Thoracic aorta (tissue), 2 donors: Measurements from ENCODE around the gene DLL1. TPM values are rescaled to one million over a fixed set of nuclear protein-coding genes. Genes with fewer than 3 reads are reported as not detected.

Experiments used
- ATAC-seq: fragments of 150-250 bp; one replicate; pipeline ENCODE4 v1.8.0; 2017; ENCODE audit warnings: low read depth; ENCODE audit not compliant: insufficient number of reproducible peaks, low FRiP score
- DNase-seq: peaks from one replicate; pipeline ENCODE4 v3.0.0-alpha.2; 2020; ENCODE audit warnings: low spot score
- H3K27ac ChIP-seq, 2 donors: fragments of 200-600 bp; sonication (generic); 1 replicate in 1 of 2; 2 replicates in 1 of 2; pipeline ENCODE4 v1.5.1; 2016; ENCODE audit warnings: mild to moderate bottlenecking in 2 of 2, moderate library complexity in 2 of 2
- H3K27me3 ChIP-seq: fragments of 200-600 bp; sonication (generic); replicated peaks from 2 replicates; pipeline ENCODE4 v1.6.0; 2016; ENCODE audit warnings: mild to moderate bottlenecking; ENCODE audit not compliant: insufficient read depth
- H3K36me3 ChIP-seq: fragments of 200-600 bp; sonication (generic); one replicate; pipeline ENCODE4 v1.5.1; 2016
- H3K4me1 ChIP-seq, 2 donors: fragments of 200-600 bp; sonication (generic); 1 replicate in 1 of 2; 2 replicates in 1 of 2; pipeline versions ENCODE4 v1.5.1 to v1.6.0; 2016; ENCODE audit warnings: low read depth in 2 of 2, mild to moderate bottlenecking in 1 of 2; ENCODE audit not compliant: control insufficient read depth in 1 of 2
- H3K4me3 ChIP-seq: fragments of 200-600 bp; sonication (generic); 2 replicates; pipeline ENCODE4 v1.5.1; 2016; ENCODE audit warnings: mild to moderate bottlenecking
- H3K9me3 ChIP-seq: fragments of 200-600 bp; sonication (generic); 2 replicates; pipeline ENCODE4 v1.5.1; 2016
- total RNA-seq, 2 donors: library from RNA; depleted of rRNA; stranded (reverse); fragments of >200 nt; gene quantifications; one replicate each; pipeline versions ENCODE4 v1.1.0 to v1.2.3, GENCODE V29; 2016
- TF ChIP-seq, protein P1 (sequence below): fragments of 200-600 bp; sonication (generic); IDR thresholded peaks from one replicate; pipeline ENCODE4 v1.5.1; 2019; ENCODE audit warnings: antibody characterized with exemption

DLL1 gene
- total RNA-seq, 2 donors from 2014 or later = 6.1 to 12.6 TPM

- Histone ChIP-seq H3K27me3 (no peaks in the 10 kb centered on the region), H3K4me1 (peaks cover 0 to 9% of the 10 kb centered on the region in 2 donors), H3K4me3 (peak overlapping the region; percentile 21), H3K27ac (no peak overlapping the region), H3K9me3 (no peaks in the 10 kb centered on the region), H3K36me3 (no peaks in the 10 kb centered on the region)
- DNase-seq (no peak), ATAC-seq (no peak)
- TF ChIP-seq, protein P1, sequence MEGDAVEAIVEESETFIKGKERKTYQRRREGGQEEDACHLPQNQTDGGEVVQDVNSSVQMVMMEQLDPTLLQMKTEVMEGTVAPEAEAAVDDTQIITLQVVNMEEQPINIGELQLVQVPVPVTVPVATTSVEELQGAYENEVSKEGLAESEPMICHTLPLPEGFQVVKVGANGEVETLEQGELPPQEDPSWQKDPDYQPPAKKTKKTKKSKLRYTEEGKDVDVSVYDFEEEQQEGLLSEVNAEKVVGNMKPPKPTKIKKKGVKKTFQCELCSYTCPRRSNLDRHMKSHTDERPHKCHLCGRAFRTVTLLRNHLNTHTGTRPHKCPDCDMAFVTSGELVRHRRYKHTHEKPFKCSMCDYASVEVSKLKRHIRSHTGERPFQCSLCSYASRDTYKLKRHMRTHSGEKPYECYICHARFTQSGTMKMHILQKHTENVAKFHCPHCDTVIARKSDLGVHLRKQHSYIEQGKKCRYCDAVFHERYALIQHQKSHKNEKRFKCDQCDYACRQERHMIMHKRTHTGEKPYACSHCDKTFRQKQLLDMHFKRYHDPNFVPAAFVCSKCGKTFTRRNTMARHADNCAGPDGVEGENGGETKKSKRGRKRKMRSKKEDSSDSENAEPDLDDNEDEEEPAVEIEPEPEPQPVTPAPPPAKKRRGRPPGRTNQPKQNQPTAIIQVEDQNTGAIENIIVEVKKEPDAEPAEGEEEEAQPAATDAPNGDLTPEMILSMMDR = no peak
Observed at GRCh38 chr6:170276369-170277057, 14.4 kb downstream of the DLL1 start.

DNA sequence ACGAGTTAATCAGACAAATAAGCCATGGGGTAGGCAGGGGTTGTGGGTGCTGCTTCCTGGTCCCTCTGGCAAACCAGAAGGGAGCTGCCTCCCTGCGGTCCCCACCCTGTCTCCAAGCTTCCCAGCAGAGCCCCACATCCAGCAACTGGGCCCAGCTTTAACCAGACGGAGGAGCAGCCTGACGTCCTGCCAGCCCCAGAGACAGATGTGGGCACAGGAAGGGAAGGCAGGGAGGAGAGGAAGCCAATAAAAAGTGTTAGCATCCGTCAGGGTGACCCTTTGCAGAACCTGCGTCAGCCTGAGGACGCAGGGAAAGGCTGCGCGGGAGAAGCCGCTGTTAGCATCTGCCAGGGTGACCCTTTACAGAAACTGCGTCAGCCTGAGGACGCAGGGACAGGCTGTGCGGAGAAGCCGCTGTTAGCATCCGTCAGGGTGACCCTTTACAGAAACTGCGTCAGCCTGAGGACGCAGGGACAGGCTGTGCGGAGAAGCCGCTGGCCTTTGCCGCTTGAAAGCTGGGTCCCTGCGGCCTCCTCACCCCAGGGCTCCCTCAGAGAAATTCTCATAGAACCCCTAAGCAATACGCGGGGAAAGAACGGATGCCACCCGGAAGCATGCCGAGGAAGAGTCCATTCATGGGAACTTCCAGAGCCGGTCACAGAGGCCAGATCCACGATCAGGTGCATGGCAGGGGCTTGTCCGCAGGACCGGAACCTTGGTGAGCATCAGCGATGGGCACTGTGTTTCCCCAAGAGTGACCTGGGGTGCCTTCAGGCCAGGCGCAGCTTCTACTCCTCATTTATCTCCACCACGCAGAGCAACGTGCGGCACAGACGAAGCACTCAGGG, 15.9 kb downstream of the DLL1 start:
- Histone ChIP-seq H3K27ac (no peak overlapping the region), H3K36me3 (no peaks in the 10 kb centered on the region), H3K27me3 (no peaks in the 10 kb centered on the region), H3K4me3 (no peak overlapping the region), H3K4me1 (peaks cover 0 to 9% of the 10 kb centered on the region in 2 donors), H3K9me3 (no peaks in the 10 kb centered on the region)
- no peak for DNase-seq
- ATAC-seq = no peak
- TF ChIP-seq, protein P1 = no peak

- ATAC-seq (no peak), DNase-seq (no peak)
- peaks cover 0 to 9% of the 10 kb centered on the region in 2 donors for H3K4me1 ChIP-seq
- TF ChIP-seq, protein P1 = no peak
- H3K9me3 ChIP-seq = no peaks in the 10 kb centered on the region
- H3K4me3 ChIP-seq = no peak overlapping the region
- H3K36me3 ChIP-seq = no peaks in the 10 kb centered on the region
- no peak overlapping the region for H3K27ac ChIP-seq
- H3K27me3 ChIP-seq = no peaks in the 10 kb centered on the region
Observed at GRCh38 chr6:170273681-170274080, 17.2 kb downstream of the DLL1 start.

DNA sequence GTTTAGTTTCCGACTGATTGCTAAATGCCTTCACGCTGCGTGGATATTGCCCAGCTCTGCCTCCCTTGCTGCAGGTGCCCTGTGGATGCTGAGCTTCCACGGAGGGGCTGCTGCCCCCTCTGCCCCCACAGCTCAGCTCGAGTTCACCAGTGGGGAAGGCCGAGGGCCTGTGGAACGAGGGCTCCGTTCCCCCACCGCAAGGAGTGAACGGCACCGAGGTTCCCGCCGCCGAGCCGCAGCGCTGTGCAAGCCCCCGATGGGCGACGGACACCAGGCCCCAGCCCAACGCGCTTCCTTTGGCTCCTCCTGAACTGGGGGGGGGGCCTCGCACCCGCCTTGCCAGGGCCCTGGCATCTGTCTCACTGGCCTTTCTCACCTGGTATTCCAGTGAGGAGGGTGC, 17.7 kb downstream of the DLL1 start:
- DNase-seq (no peak), ATAC-seq (no peak)
- Histone ChIP-seq H3K36me3 (no peaks in the 10 kb centered on the region), H3K4me3 (no peak overlapping the region), H3K27me3 (no peaks in the 10 kb centered on the region), H3K9me3 (no peaks in the 10 kb centered on the region), H3K27ac (no peak overlapping the region), H3K4me1 (peaks cover 0 to 9% of the 10 kb centered on the region in 2 donors)
- TF ChIP-seq, protein P1 = no peak

DNA sequence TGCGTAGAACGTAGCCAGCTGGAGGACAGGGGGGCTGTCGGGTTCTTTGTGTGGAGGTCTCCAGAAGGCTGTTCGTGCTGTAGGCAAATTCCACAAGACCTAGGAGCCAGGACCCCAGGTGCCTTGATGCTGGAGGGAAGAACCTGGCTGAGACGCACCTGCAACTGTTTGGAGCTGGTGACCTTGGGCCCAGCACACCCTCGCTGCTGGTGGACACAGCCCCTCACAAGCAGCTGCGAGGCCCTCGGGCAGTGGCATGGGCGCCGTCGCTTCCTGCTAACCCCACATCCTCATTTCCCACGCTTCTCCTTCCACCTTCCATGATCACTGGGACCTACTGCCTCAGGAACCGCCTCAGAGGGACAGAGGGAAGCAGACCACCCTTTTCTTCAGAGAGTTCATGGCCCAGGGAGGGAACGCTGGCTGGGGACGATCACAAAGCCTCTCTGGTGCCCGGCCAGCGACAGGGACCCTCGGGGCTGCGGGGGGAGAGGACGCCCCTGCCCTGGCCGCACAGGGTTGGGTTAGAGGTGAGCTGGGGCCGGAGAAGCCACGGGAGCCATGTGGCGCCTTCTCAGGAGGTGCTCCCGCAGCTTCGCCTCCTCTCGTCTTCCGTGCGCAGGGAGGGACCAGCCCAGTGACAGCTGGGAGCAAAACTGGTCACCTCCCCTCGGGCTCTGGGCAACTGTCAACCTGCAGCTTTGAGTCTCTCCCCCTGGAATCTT, 18.4 kb downstream of the DLL1 start:
- Histone ChIP-seq H3K4me3 (peak overlapping the region; percentile 51), H3K36me3 (no peaks in the 10 kb centered on the region), H3K9me3 (no peaks in the 10 kb centered on the region), H3K4me1 (peaks cover 0 to 9% of the 10 kb centered on the region in 2 donors), H3K27me3 (no peaks in the 10 kb centered on the region), H3K27ac (no peak overlapping the region)
- no peak for DNase-seq
- TF ChIP-seq, protein P1 = no peak
- no peak for ATAC-seq
